MM.1S (cell line): ENCODE measurements around the gene MPPED1.

Experiments
- CTCF ChIP-seq: fragments of 300-600 bp; sonication (generic); IDR thresholded peaks from 2 replicates; pipeline ENCODE4 v1.5.1; 2016; ENCODE audit warnings: antibody characterized with exemption, low read length, mixed read lengths
- EZH2 ChIP-seq: fragments of 300-600 bp; sonication (generic); optimal IDR thresholded peaks from 2 replicates; pipeline ENCODE3; 2017; ENCODE audit warnings: low read depth, mild to moderate bottlenecking, antibody characterized with exemption, low read length, mixed read lengths

- TF ChIP-seq CTCF (no peak), EZH2 (no peak)
These were observed 109.9 kb downstream of the MPPED1 start for GRCh38 chr22:43521716-43522115.
